Measurements from ENCODE around the gene RUSC1.

RUSC1 gene

DNA sequence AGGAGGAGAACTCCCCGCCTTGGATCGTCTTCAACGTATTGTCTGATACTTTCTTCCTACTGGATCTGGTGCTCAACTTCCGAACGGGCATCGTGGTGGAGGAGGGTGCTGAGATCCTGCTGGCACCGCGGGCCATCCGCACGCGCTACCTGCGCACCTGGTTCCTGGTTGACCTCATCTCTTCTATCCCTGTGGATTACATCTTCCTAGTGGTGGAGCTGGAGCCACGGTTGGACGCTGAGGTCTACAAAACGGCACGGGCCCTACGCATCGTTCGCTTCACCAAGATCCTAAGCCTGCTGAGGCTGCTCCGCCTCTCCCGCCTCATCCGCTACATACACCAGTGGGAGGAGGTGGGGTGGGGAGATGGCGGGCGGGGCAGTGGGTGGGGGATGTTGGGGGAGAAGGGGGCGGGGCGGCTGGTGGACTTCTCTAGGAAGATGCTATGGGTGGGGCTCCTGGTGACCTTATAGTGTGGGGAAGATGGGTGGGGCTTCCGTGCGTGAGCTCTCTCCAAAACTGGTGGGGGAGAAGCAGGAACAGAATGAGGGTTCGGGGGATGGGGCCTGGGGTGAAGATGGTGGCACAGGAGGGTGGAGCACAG, 38.1 kb upstream of the RUSC1 start:
- Histone ChIP-seq H3K14ac (ENCODE audit: low read length) (no peak overlapping the region), H2AFZ (ENCODE audit: low read length) (no peak overlapping the region), H4K8ac (ENCODE audit: low read depth, low read length) (no peak overlapping the region), H3K23ac (ENCODE audit: low read depth, low read length, poor library complexity) (no peak overlapping the region), H3K27me3 (ENCODE audit: control insufficient read depth in 3 of 3, insufficient read depth in 3 of 3, low read depth in 1 of 3, low read length in 3 of 3) (no peaks in the 10 kb centered on the region), H3K4me2 (ENCODE audit: insufficient read depth, low read length, poor library complexity, severe bottlenecking) (peak overlapping the region; percentile 4), H3K4ac (ENCODE audit: low read length) (no peak overlapping the region), H3K4me3 (ENCODE audit: low read length in 2 of 2) (no peak overlapping the region), H4K91ac (ENCODE audit: low read depth, low read length, poor library complexity) (no peak overlapping the region), H2BK15ac (ENCODE audit: low read length) (no peak overlapping the region), H3K9me3 (replicated peaks in 1 of 2; ENCODE audit: control insufficient read depth in 2 of 2, insufficient read depth in 1 of 2, low read depth in 1 of 2, low read length in 2 of 2) (peaks cover 0 to 1% of the 10 kb centered on the region in 2 donors), H3K79me1 (ENCODE audit: low read depth, low read length) (peaks cover under 1% of the 10 kb centered on the region), H3K4me1 (ENCODE audit: control insufficient read depth in 2 of 2, insufficient read depth in 1 of 2, low read depth in 1 of 2, low read length in 2 of 2) (peaks cover 13 to 14% of the 10 kb centered on the region in 2 donors), H3K36me3 (replicated peaks in 1 of 2; ENCODE audit: control insufficient read depth in 2 of 2, insufficient read depth in 2 of 2, low read length in 2 of 2) (peaks cover 2 to 52% of the 10 kb centered on the region in 2 donors), H3K18ac (ENCODE audit: low read length) (no peak overlapping the region), H2AK5ac (ENCODE audit: low read depth, low read length) (no peak overlapping the region), H3K27ac (replicated peaks; ENCODE audit: low read length) (no peak overlapping the region), H2BK120ac (ENCODE audit: low read depth, low read length) (no peak overlapping the region), H2BK12ac (ENCODE audit: low read length) (no peak overlapping the region), H3K9ac (ENCODE audit: low read depth, low read length, poor library complexity) (no peak overlapping the region), H2BK5ac (ENCODE audit: low read length) (no peak overlapping the region)
- no peak for DNase-seq (ENCODE audit: low spot score)
- WGBS, 2 donors (ENCODE audit: extremely low coverage in 2 of 2, insufficient read length in 2 of 2, insufficient replicate concordance in 1 of 2), result no CpG with 5 or more reads among the region's 29 CpGs

DNA sequence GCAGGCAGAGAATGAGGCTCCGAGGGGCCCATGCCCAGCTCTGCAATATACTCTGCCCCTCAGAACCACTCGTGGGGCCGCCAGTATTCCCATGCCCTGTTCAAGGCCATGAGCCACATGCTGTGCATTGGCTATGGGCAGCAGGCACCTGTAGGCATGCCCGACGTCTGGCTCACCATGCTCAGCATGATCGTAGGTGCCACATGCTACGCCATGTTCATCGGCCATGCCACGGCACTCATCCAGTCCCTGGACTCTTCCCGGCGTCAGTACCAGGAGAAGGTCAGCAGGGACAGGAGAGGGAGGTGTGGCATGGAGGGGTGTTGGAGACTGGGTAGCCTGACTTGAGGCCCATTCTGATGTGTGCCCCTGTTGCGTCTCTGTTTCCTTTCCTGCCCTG, 36.2 kb upstream of the RUSC1 start:
- H3K4me1 ChIP-seq (ENCODE audit: control insufficient read depth in 2 of 2, insufficient read depth in 1 of 2, low read depth in 1 of 2, low read length in 2 of 2), result peaks cover 0 to 1% of the 10 kb centered on the region in 2 donors
- no peak overlapping the region for H2BK15ac ChIP-seq (ENCODE audit: low read length)
- no peak overlapping the region for H3K4me2 ChIP-seq (ENCODE audit: insufficient read depth, low read length, poor library complexity, severe bottlenecking)
- H3K27me3 ChIP-seq (ENCODE audit: control insufficient read depth in 3 of 3, insufficient read depth in 3 of 3, low read depth in 1 of 3, low read length in 3 of 3), result no peaks in the 10 kb centered on the region
- peaks cover 2 to 70% of the 10 kb centered on the region in 2 donors for H3K36me3 ChIP-seq (replicated peaks in 1 of 2; ENCODE audit: control insufficient read depth in 2 of 2, insufficient read depth in 2 of 2, low read length in 2 of 2)
- H3K18ac ChIP-seq (ENCODE audit: low read length), result no peak overlapping the region
- peak overlapping the region in 1 of 2 donors; percentile 5 for H3K4me3 ChIP-seq (ENCODE audit: low read length in 2 of 2)
- H3K4ac ChIP-seq (ENCODE audit: low read length), result no peak overlapping the region
- H2AK5ac ChIP-seq (ENCODE audit: low read depth, low read length), result no peak overlapping the region
- no peak overlapping the region for H3K14ac ChIP-seq (ENCODE audit: low read length)
- no peak for DNase-seq (ENCODE audit: low spot score)
- H2BK5ac ChIP-seq (ENCODE audit: low read length), result peak overlapping the region; percentile 55
- peaks cover 1% of the 10 kb centered on the region for H3K79me1 ChIP-seq (ENCODE audit: low read depth, low read length)
- no peak overlapping the region for H3K9ac ChIP-seq (ENCODE audit: low read depth, low read length, poor library complexity)
- no CpG with 5 or more reads among the region's 12 CpGs for WGBS, 2 donors (ENCODE audit: extremely low coverage in 2 of 2, insufficient read length in 2 of 2, insufficient replicate concordance in 1 of 2)
- H4K91ac ChIP-seq (ENCODE audit: low read depth, low read length, poor library complexity), result no peak overlapping the region
- H2AFZ ChIP-seq (ENCODE audit: low read length), result no peak overlapping the region
- no peak overlapping the region for H3K23ac ChIP-seq (ENCODE audit: low read depth, low read length, poor library complexity)
- peaks cover 0 to 1% of the 10 kb centered on the region in 2 donors for H3K9me3 ChIP-seq (replicated peaks in 1 of 2; ENCODE audit: control insufficient read depth in 2 of 2, insufficient read depth in 1 of 2, low read depth in 1 of 2, low read length in 2 of 2)
- no peak overlapping the region for H2BK120ac ChIP-seq (ENCODE audit: low read depth, low read length)
- no peak overlapping the region for H3K27ac ChIP-seq (replicated peaks; ENCODE audit: low read length)
- H4K8ac ChIP-seq (ENCODE audit: low read depth, low read length), result no peak overlapping the region
- no peak overlapping the region for H2BK12ac ChIP-seq (ENCODE audit: low read length)

DNA sequence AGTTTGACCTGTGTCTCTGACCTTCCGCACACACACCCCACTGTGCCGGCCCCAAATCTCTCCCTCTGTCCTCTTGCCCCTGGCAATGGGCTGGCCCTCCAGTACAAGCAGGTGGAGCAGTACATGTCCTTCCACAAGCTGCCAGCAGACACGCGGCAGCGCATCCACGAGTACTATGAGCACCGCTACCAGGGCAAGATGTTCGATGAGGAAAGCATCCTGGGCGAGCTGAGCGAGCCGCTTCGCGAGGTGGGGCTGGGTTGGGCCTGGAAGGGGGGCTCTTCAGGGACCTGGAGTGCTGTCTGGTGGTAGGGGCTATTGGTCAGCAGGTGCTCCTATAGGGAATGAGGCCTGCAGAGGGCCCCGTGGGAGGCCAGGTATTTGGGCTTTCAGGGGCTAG, 35.6 kb upstream of the RUSC1 start:
- H3K4me3 ChIP-seq (ENCODE audit: low read length in 2 of 2), result no peak overlapping the region
- H4K91ac ChIP-seq (ENCODE audit: low read depth, low read length, poor library complexity), result no peak overlapping the region
- peaks cover 2 to 75% of the 10 kb centered on the region in 2 donors for H3K36me3 ChIP-seq (replicated peaks in 1 of 2; ENCODE audit: control insufficient read depth in 2 of 2, insufficient read depth in 2 of 2, low read length in 2 of 2)
- H2BK15ac ChIP-seq (ENCODE audit: low read length), result no peak overlapping the region
- no peak overlapping the region for H3K4me2 ChIP-seq (ENCODE audit: insufficient read depth, low read length, poor library complexity, severe bottlenecking)
- H3K23ac ChIP-seq (ENCODE audit: low read depth, low read length, poor library complexity), result no peak overlapping the region
- no peak overlapping the region for H2BK120ac ChIP-seq (ENCODE audit: low read depth, low read length)
- no peak overlapping the region for H3K27ac ChIP-seq (replicated peaks; ENCODE audit: low read length)
- no peak overlapping the region for H2BK12ac ChIP-seq (ENCODE audit: low read length)
- no peak overlapping the region for H4K8ac ChIP-seq (ENCODE audit: low read depth, low read length)
- no peaks in the 10 kb centered on the region for H3K4me1 ChIP-seq (ENCODE audit: control insufficient read depth in 2 of 2, insufficient read depth in 1 of 2, low read depth in 1 of 2, low read length in 2 of 2)
- no peak overlapping the region for H2AFZ ChIP-seq (ENCODE audit: low read length)
- no CpG with 5 or more reads among the region's 14 CpGs for WGBS, 2 donors (ENCODE audit: extremely low coverage in 2 of 2, insufficient read length in 2 of 2, insufficient replicate concordance in 1 of 2)
- no peak overlapping the region for H2AK5ac ChIP-seq (ENCODE audit: low read depth, low read length)
- no peak overlapping the region for H3K9ac ChIP-seq (ENCODE audit: low read depth, low read length, poor library complexity)
- peaks cover 0 to 1% of the 10 kb centered on the region in 2 donors for H3K9me3 ChIP-seq (replicated peaks in 1 of 2; ENCODE audit: control insufficient read depth in 2 of 2, insufficient read depth in 1 of 2, low read depth in 1 of 2, low read length in 2 of 2)
- no peak for DNase-seq (ENCODE audit: low spot score)
- no peak overlapping the region for H3K18ac ChIP-seq (ENCODE audit: low read length)
- peaks cover 1% of the 10 kb centered on the region for H3K79me1 ChIP-seq (ENCODE audit: low read depth, low read length)
- H3K14ac ChIP-seq (ENCODE audit: low read length), result peak overlapping the region; percentile 17
- no peak overlapping the region for H3K4ac ChIP-seq (ENCODE audit: low read length)
- H3K27me3 ChIP-seq (ENCODE audit: control insufficient read depth in 3 of 3, insufficient read depth in 3 of 3, low read depth in 1 of 3, low read length in 3 of 3), result no peaks in the 10 kb centered on the region
- no peak overlapping the region for H2BK5ac ChIP-seq (ENCODE audit: low read length)

DNA sequence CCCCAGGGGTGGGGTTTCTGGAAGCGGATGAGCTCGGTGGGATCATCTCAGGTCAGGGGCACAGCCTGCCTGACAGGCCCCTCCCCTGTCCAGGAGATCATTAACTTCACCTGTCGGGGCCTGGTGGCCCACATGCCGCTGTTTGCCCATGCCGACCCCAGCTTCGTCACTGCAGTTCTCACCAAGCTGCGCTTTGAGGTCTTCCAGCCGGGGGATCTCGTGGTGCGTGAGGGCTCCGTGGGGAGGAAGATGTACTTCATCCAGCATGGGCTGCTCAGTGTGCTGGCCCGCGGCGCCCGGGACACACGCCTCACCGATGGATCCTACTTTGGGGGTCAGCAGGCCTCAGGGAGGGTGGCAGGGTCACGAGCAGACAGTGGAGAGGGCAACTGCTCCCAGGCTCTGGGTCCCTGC, 35.1 kb upstream of the RUSC1 start:
- H2AFZ ChIP-seq (ENCODE audit: low read length), result no peak overlapping the region
- H3K14ac ChIP-seq (ENCODE audit: low read length), result no peak overlapping the region
- no peak overlapping the region for H3K23ac ChIP-seq (ENCODE audit: low read depth, low read length, poor library complexity)
- H2BK12ac ChIP-seq (ENCODE audit: low read length), result no peak overlapping the region
- WGBS, 2 donors (ENCODE audit: extremely low coverage in 2 of 2, insufficient read length in 2 of 2, insufficient replicate concordance in 1 of 2), result no CpG with 5 or more reads among the region's 18 CpGs
- H3K27ac ChIP-seq (replicated peaks; ENCODE audit: low read length), result no peak overlapping the region
- H3K4me3 ChIP-seq (ENCODE audit: low read length in 2 of 2), result peak overlapping the region in 1 of 2 donors; percentile 15
- H3K4me1 ChIP-seq (ENCODE audit: control insufficient read depth in 2 of 2, insufficient read depth in 1 of 2, low read depth in 1 of 2, low read length in 2 of 2), result no peaks in the 10 kb centered on the region
- H3K9ac ChIP-seq (ENCODE audit: low read depth, low read length, poor library complexity), result no peak overlapping the region
- no peaks in the 10 kb centered on the region for H3K27me3 ChIP-seq (ENCODE audit: control insufficient read depth in 3 of 3, insufficient read depth in 3 of 3, low read depth in 1 of 3, low read length in 3 of 3)
- peak overlapping the region; percentile 19 for H2AK5ac ChIP-seq (ENCODE audit: low read depth, low read length)
- no peak overlapping the region for H2BK15ac ChIP-seq (ENCODE audit: low read length)
- H3K79me1 ChIP-seq (ENCODE audit: low read depth, low read length), result peaks cover 1% of the 10 kb centered on the region
- H3K18ac ChIP-seq (ENCODE audit: low read length), result no peak overlapping the region
- H3K36me3 ChIP-seq (replicated peaks in 1 of 2; ENCODE audit: control insufficient read depth in 2 of 2, insufficient read depth in 2 of 2, low read length in 2 of 2), result peaks cover 2 to 73% of the 10 kb centered on the region in 2 donors
- no peak overlapping the region for H3K4me2 ChIP-seq (ENCODE audit: insufficient read depth, low read length, poor library complexity, severe bottlenecking)
- no peak for DNase-seq (ENCODE audit: low spot score)
- peaks cover 0 to 1% of the 10 kb centered on the region in 2 donors for H3K9me3 ChIP-seq (replicated peaks in 1 of 2; ENCODE audit: control insufficient read depth in 2 of 2, insufficient read depth in 1 of 2, low read depth in 1 of 2, low read length in 2 of 2)
- no peak overlapping the region for H4K91ac ChIP-seq (ENCODE audit: low read depth, low read length, poor library complexity)
- H2BK120ac ChIP-seq (ENCODE audit: low read depth, low read length), result no peak overlapping the region
- H2BK5ac ChIP-seq (ENCODE audit: low read length), result no peak overlapping the region
- no peak overlapping the region for H3K4ac ChIP-seq (ENCODE audit: low read length)
- H4K8ac ChIP-seq (ENCODE audit: low read depth, low read length), result no peak overlapping the region

Data from neuronal stem cell (in vitro differentiated cells).